Astrocyte of the cerebellum (primary cell): ENCODE results near the gene FGF9.

Experiments
- DNase-seq: peaks from one replicate; pipeline ENCODE4 v3.0.0-alpha.2; 2011; ENCODE audit warnings: low read depth
- H3K4me3 ChIP-seq: 2 replicates; pipeline ENCODE4 v1.5.1; 2011; ENCODE audit warnings: mild to moderate bottlenecking, low read depth, low read length, moderate library complexity
- in situ Hi-C: cut with HindIII; loops from 2 replicates; pipeline ENCODE4 v1.10.0; 2017; ENCODE audit warnings: low sequenced_read_pairs
- TF ChIP-seq, protein P1 (sequence below): IDR thresholded peaks from 2 replicates; pipeline ENCODE4 v1.5.1; 2012; ENCODE audit warnings: low read length, low read depth, moderate library complexity, mild to moderate bottlenecking; ENCODE audit errors: missing control alignments

FGF9 gene

GRCh38 chr13:21684576-21684975, 13.7 kb downstream of the FGF9 start:
- H3K4me3 ChIP-seq = no peak overlapping the region
- TF ChIP-seq, protein P1, sequence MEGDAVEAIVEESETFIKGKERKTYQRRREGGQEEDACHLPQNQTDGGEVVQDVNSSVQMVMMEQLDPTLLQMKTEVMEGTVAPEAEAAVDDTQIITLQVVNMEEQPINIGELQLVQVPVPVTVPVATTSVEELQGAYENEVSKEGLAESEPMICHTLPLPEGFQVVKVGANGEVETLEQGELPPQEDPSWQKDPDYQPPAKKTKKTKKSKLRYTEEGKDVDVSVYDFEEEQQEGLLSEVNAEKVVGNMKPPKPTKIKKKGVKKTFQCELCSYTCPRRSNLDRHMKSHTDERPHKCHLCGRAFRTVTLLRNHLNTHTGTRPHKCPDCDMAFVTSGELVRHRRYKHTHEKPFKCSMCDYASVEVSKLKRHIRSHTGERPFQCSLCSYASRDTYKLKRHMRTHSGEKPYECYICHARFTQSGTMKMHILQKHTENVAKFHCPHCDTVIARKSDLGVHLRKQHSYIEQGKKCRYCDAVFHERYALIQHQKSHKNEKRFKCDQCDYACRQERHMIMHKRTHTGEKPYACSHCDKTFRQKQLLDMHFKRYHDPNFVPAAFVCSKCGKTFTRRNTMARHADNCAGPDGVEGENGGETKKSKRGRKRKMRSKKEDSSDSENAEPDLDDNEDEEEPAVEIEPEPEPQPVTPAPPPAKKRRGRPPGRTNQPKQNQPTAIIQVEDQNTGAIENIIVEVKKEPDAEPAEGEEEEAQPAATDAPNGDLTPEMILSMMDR = no peak
- in situ Hi-C loops = no loop called here
- DNase-seq = no peak

DNA sequence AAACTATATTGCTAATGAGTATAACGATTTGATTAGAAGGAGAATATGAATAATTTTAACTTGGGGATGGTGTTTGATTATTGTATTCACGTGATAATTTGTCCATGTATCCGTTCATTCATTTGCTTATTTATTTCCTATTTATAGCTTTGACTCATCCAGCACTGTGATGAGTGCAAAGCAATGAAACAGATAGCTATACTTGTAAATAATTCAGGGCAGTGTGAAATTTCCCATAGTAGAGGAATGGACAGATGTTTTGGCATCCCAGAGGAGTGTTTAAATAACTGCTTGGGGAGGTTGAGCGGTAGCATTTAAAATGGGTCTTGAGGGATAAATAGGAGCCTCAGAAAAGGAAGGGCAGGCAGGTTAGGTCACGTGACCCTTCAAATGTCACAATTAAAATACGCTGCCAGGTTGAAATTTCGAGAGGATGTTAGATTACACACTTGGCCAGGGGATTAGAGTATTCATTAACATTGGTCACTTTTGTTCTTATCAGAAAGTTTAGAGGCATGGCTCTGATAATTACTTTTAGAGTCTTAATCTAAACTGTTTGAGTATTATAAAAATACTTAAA, 14.7 kb downstream of the FGF9 start:
- in situ Hi-C loops = no loop called here
- no peak overlapping the region for H3K4me3 ChIP-seq
- DNase-seq = no peak
- TF ChIP-seq, protein P1 = no peak

- in situ Hi-C loops = no loop called here
- no peak for DNase-seq
- TF ChIP-seq, protein P1 = no peak
- no peak overlapping the region for H3K4me3 ChIP-seq
Measured at GRCh38 chr13:21686751-21687391, 16.0 kb downstream of the FGF9 start.

GRCh38 chr13:21688056-21688455, 17.2 kb downstream of the FGF9 start:
- DNase-seq = no peak
- in situ Hi-C loops = no loop called here
- H3K4me3 ChIP-seq = no peak overlapping the region
- TF ChIP-seq, protein P1 = no peak

GRCh38 chr13:21689097-21689496, 18.2 kb downstream of the FGF9 start:
- TF ChIP-seq, protein P1 = no peak
- DNase-seq = no peak
- in situ Hi-C loops = no loop called here
- H3K4me3 ChIP-seq = no peak overlapping the region

DNA sequence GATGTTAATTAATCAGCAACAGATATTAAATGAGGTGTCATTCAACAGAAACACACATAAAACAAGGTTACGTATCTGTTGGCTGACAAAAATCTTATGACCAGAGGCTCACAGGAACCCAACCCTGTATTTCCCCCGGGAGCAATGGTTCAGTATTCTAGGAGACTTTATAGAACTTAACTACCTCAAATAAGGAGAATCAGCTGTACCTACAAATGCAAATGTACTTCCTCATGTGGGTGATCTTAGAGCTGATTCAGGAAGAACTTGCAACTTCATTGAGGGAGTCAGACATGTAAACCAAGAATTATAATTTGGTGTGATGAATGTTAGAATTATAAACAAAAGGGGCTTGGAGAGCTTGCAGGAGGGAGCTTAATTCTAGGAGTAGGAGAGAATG, 20.1 kb downstream of the FGF9 start:
- DNase-seq = no peak
- TF ChIP-seq, protein P1 = no peak
- in situ Hi-C loops = no loop called here
- H3K4me3 ChIP-seq = no peak overlapping the region

- DNase-seq = no peak
- H3K4me3 ChIP-seq = no peak overlapping the region
- TF ChIP-seq, protein P1 = no peak
- in situ Hi-C loops = no loop called here
Measured at GRCh38 chr13:21691500-21691899, 20.6 kb downstream of the FGF9 start.
